ENCODE data around the gene NDFIP1. TPM values are rescaled to one million over a fixed set of nuclear protein-coding genes. Genes with fewer than 3 reads are reported as not detected.

NDFIP1 gene
- total RNA-seq, 1 experiment from 2014 or later = 49.3 TPM

DNA sequence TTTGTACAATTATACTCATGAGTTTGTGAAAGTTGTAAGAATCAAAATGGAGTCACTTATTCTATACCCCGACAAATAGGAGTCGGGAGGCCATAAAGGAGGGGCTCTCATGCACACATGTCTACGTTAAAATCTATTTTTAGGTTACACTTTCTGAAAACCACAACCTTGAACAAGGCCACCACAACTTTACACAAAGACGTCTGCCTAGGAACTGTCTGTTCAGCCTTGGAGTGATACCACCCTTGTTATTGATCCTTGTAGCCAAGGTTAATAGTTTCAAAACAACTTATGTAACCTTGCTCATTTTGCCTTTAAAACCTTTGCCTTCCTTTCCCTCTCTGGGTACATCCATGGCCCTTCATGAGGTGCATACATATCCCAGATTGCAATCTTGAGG lies 4.1 kb upstream of the NDFIP1 start:
- ChIA-PET CTCF (no interaction called here), POLR2A (ENCODE audit: low non-redundant PET) (no interaction called here)
- Histone ChIP-seq H3K36me3 (ENCODE audit: insufficient read depth, low read length, poor library complexity, severe bottlenecking) (no peaks in the 10 kb centered on the region), H3K9me3 (ENCODE audit: low read depth, low read length, poor library complexity, severe bottlenecking) (no peaks in the 10 kb centered on the region), H3K4me1 (ENCODE audit: insufficient read depth, low read length, poor library complexity, severe bottlenecking) (peaks cover 6% of the 10 kb centered on the region), H3K27ac (ENCODE audit: low read depth, low read length, poor library complexity, severe bottlenecking) (no peak overlapping the region), H3K4me3 (ENCODE audit: low read depth, low read length, poor library complexity, severe bottlenecking) (no peak overlapping the region), H3K27me3 (replicated peaks; ENCODE audit: insufficient read depth, low read depth, low read length, poor library complexity) (no peaks in the 10 kb centered on the region)
- TF ChIP-seq EZH2 (IDR thresholded peaks at IDR 0.05; ENCODE audit: borderline replicate concordance, low read depth, low read length, poor library complexity, severe bottlenecking) = no peak
- TF ChIP-seq, protein P1, sequence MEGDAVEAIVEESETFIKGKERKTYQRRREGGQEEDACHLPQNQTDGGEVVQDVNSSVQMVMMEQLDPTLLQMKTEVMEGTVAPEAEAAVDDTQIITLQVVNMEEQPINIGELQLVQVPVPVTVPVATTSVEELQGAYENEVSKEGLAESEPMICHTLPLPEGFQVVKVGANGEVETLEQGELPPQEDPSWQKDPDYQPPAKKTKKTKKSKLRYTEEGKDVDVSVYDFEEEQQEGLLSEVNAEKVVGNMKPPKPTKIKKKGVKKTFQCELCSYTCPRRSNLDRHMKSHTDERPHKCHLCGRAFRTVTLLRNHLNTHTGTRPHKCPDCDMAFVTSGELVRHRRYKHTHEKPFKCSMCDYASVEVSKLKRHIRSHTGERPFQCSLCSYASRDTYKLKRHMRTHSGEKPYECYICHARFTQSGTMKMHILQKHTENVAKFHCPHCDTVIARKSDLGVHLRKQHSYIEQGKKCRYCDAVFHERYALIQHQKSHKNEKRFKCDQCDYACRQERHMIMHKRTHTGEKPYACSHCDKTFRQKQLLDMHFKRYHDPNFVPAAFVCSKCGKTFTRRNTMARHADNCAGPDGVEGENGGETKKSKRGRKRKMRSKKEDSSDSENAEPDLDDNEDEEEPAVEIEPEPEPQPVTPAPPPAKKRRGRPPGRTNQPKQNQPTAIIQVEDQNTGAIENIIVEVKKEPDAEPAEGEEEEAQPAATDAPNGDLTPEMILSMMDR (conservative IDR thresholded peaks at IDR 0.05; ENCODE audit: low read depth, low read length) = no peak
- BruUV-seq (replicated peaks) = no TSS peak
- intact Hi-C loops (cut with micrococcal nuclease; ENCODE audit: unreplicated experiment) = no loop called here
- no peak for DNase-seq (ENCODE audit: low spot score)

DNA sequence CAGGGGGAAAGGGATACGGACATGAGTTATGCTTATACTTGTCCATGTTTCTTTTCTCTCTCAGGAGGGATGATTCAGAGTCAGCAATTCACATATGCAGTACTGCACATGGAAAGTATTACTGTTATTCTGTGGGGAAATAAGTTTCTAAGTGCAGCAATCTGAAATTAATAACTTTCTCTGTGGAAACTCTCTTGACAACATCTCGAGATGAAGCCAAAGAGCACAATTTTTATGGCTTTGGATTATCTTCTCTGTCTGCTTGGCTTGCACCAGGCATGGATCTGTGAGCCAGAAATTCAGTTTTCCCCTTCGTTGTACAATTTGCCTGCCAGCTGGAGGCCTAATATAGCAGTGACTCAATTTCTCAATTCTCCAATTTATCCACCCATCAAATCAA lies 2.5 kb upstream of the NDFIP1 start:
- Histone ChIP-seq H3K27me3 (replicated peaks; ENCODE audit: insufficient read depth, low read depth, low read length, poor library complexity) (no peaks in the 10 kb centered on the region), H3K27ac (ENCODE audit: low read depth, low read length, poor library complexity, severe bottlenecking) (no peak overlapping the region), H3K36me3 (ENCODE audit: insufficient read depth, low read length, poor library complexity, severe bottlenecking) (no peaks in the 10 kb centered on the region), H3K4me3 (ENCODE audit: low read depth, low read length, poor library complexity, severe bottlenecking) (no peak overlapping the region), H3K4me1 (ENCODE audit: insufficient read depth, low read length, poor library complexity, severe bottlenecking) (peaks cover 12% of the 10 kb centered on the region), H3K9me3 (ENCODE audit: low read depth, low read length, poor library complexity, severe bottlenecking) (no peaks in the 10 kb centered on the region)
- BruUV-seq (replicated peaks) = no TSS peak
- intact Hi-C loops (cut with micrococcal nuclease; ENCODE audit: unreplicated experiment) = no loop called here
- ChIA-PET CTCF (no interaction called here), POLR2A (ENCODE audit: low non-redundant PET) (no interaction called here)
- no peak for TF ChIP-seq EZH2 (IDR thresholded peaks at IDR 0.05; ENCODE audit: borderline replicate concordance, low read depth, low read length, poor library complexity, severe bottlenecking)
- TF ChIP-seq, protein P1 (conservative IDR thresholded peaks at IDR 0.05; ENCODE audit: low read depth, low read length) = no peak
- no peak for DNase-seq (ENCODE audit: low spot score)

- Histone ChIP-seq H3K4me3 (ENCODE audit: low read depth, low read length, poor library complexity, severe bottlenecking) (no peak overlapping the region), H3K27ac (ENCODE audit: low read depth, low read length, poor library complexity, severe bottlenecking) (no peak overlapping the region), H3K36me3 (ENCODE audit: insufficient read depth, low read length, poor library complexity, severe bottlenecking) (no peaks in the 10 kb centered on the region), H3K4me1 (ENCODE audit: insufficient read depth, low read length, poor library complexity, severe bottlenecking) (peaks cover 12% of the 10 kb centered on the region), H3K9me3 (ENCODE audit: low read depth, low read length, poor library complexity, severe bottlenecking) (no peaks in the 10 kb centered on the region), H3K27me3 (replicated peaks; ENCODE audit: insufficient read depth, low read depth, low read length, poor library complexity) (no peaks in the 10 kb centered on the region)
- intact Hi-C loops (cut with micrococcal nuclease; ENCODE audit: unreplicated experiment) = no loop called here
- ChIA-PET POLR2A (ENCODE audit: low non-redundant PET) (no interaction called here), CTCF (interaction anchor here (0.5 kb wide), 1 partner anchor 216 kb away, joined by 4 read pairs; no protein-coding TSS in a partner anchor)
- no peak for TF ChIP-seq EZH2 (IDR thresholded peaks at IDR 0.05; ENCODE audit: borderline replicate concordance, low read depth, low read length, poor library complexity, severe bottlenecking)
- TF ChIP-seq, protein P1 (conservative IDR thresholded peaks at IDR 0.05; ENCODE audit: low read depth, low read length) = no peak
- BruUV-seq (replicated peaks) = no TSS peak
- DNase-seq (ENCODE audit: low spot score) = no peak
These were observed 1.4 kb upstream of the NDFIP1 start for GRCh38 chr5:142107036-142107735.
